HCT116 (cell line): ENCODE results near the gene PCK2. TPM values are rescaled to one million over a fixed set of nuclear protein-coding genes. Genes with fewer than 3 reads are reported as not detected.

ENCODE experiments used
- ATAC-seq: fragments of 200-7000 bp; cut with Tn5 transposase; 2 replicates; pipeline ENCODE4 v1.9.1; 2020; ENCODE audit warnings: mild to moderate bottlenecking, moderate library complexity
- BruUV-seq: library from RNA; stranded (reverse); fragments of 400-500 nt; replicated peaks from 2 replicates; lab custom pipeline; 2021; lab: Mats Ljungman, UMichigan
- CTCF ChIA-PET: fragments of 300-600 bp; sonication (Branson Sonifier 250); formaldehyde crosslinking; loops from one replicate; lab custom pipeline; 2021; ENCODE audit warnings: antibody characterized with exemption; lab: Charles Lee
- POLR2A ChIA-PET: fragments of 300-600, 350-600 bp; sonication (Branson Sonifier 250); formaldehyde crosslinking; loops from one replicate; lab custom pipeline; 2021; ENCODE audit warnings: antibody characterized with exemption; lab: Charles Lee
- RAD21 ChIA-PET, 2 experiments: fragments of 300-600 bp; sonication (Branson Sonifier 250); formaldehyde crosslinking; loops; one replicate each; lab custom pipeline; 2023; ENCODE audit warnings: low total read pairs in 2 of 2; ENCODE audit not compliant: uncharacterized antibody in 2 of 2, unreplicated experiment in 2 of 2, low non-redundant PET in 1 of 2; lab: Charles Lee
- DNase-seq: peaks from one replicate; pipeline ENCODE4 v3.0.0-alpha.2; 2010; ENCODE audit warnings: low read depth, low spot score
- H2AFZ ChIP-seq: fragments of 200-600 bp; shearing (Covaris generic), sonication (generic); 2 replicates; pipeline ENCODE4 v1.6.1; 2017; ENCODE audit warnings: low read depth, mixed run types, mixed read lengths, antibody characterized with exemption, low read length; ENCODE audit not compliant: poor library complexity, severe bottlenecking
- H3K27ac ChIP-seq: 2 replicates; pipeline ENCODE4 v1.5.1; 2012; ENCODE audit warnings: low read depth, low read length
- H3K27me3 ChIP-seq: fragments of 200-600 bp; sonication (generic); 2 replicates; pipeline ENCODE4 v1.6.1; 2016; ENCODE audit warnings: mixed run types, low read length, mixed read lengths; ENCODE audit not compliant: insufficient read depth
- H3K36me3 ChIP-seq, 2 experiments: fragments of 200-500 bp in 1 of 2; fragments of 200-600 bp in 1 of 2; sonication (Bioruptor generic) in 1 of 2; sonication (generic) in 1 of 2; 2 replicates each; pipeline versions ENCODE4 v1.5.1 to v1.6.1; 2014 to 2016; ENCODE audit warnings: low read length in 2 of 2, inconsistent platforms in 1 of 2, mixed read lengths in 1 of 2, mixed run types in 1 of 2; ENCODE audit not compliant: insufficient read depth in 2 of 2, control insufficient read depth in 1 of 2
- H3K4me1 ChIP-seq, 2 experiments: fragments of 200-600 bp in 1 of 2; sonication (generic) in 1 of 2; 2 replicates each; pipeline versions ENCODE4 v1.5.1 to v1.6.1; 2012 to 2017; ENCODE audit warnings: low read length in 2 of 2, inconsistent platforms in 1 of 2, mild to moderate bottlenecking in 1 of 2, mixed read lengths in 1 of 2, mixed run types in 1 of 2, moderate library complexity in 1 of 2; ENCODE audit not compliant: insufficient read depth in 2 of 2, control insufficient read depth in 1 of 2
- H3K4me2 ChIP-seq: fragments of 200-600 bp; sonication (generic); 2 replicates; pipeline ENCODE4 v1.6.1; 2017; ENCODE audit warnings: mixed run types, low read length, mixed read lengths
- H3K4me3 ChIP-seq, 2 experiments: fragments of 200-600 bp in 1 of 2; sonication (generic) in 1 of 2; replicated peaks in 1 of 2; 2 replicates each; pipeline ENCODE4 v1.5.1; 2011 to 2016; ENCODE audit warnings: low read length in 2 of 2, control low read depth in 1 of 2, low read depth in 1 of 2, mild to moderate bottlenecking in 1 of 2, mixed read lengths in 1 of 2, mixed run types in 1 of 2
- H3K79me2 ChIP-seq: fragments of 200-600 bp; sonication (generic); 2 replicates; pipeline ENCODE4 v1.6.1; 2017; ENCODE audit warnings: mild to moderate bottlenecking, mixed run types, low read length, moderate library complexity, mixed read lengths; ENCODE audit not compliant: insufficient read depth
- H3K9ac ChIP-seq: fragments of 200-600 bp; sonication (generic); 2 replicates; pipeline ENCODE4 v1.6.1; 2016; ENCODE audit warnings: low read length, mixed read lengths
- H3K9me2 ChIP-seq: fragments of 200-600 bp; sonication (generic), shearing (Covaris generic); 2 replicates; pipeline ENCODE4 v1.6.1; 2017; ENCODE audit warnings: mixed run types, mild to moderate bottlenecking, moderate library complexity; ENCODE audit not compliant: insufficient read depth
- H3K9me3 ChIP-seq, 2 experiments: fragments of 200-500 bp in 1 of 2; fragments of 200-600 bp in 1 of 2; sonication (Bioruptor generic) in 1 of 2; sonication (generic) in 1 of 2; 2 replicates each; pipeline ENCODE4 v1.6.1; 2014 to 2017; ENCODE audit warnings: low read length in 2 of 2, mixed read lengths in 2 of 2, inconsistent platforms in 1 of 2, low read depth in 1 of 2, mild to moderate bottlenecking in 1 of 2, mixed run types in 1 of 2, moderate library complexity in 1 of 2; ENCODE audit not compliant: control insufficient read depth in 1 of 2, insufficient read depth in 1 of 2
- H4K20me1 ChIP-seq: fragments of 200-600 bp; sonication (generic), shearing (Covaris generic); 2 replicates; pipeline ENCODE4 v1.6.1; 2017; ENCODE audit warnings: mixed run types, mild to moderate bottlenecking, moderate library complexity; ENCODE audit not compliant: insufficient read depth
- CEBPB ChIP-seq: IDR thresholded peaks from 2 replicates; pipeline ENCODE4 v1.6.1; 2012; ENCODE audit warnings: low read depth
- EGR1 ChIP-seq: IDR thresholded peaks from 2 replicates; pipeline ENCODE4 v1.6.1; 2012; ENCODE audit warnings: low read depth
- ELF1 ChIP-seq: IDR thresholded peaks from 2 replicates; pipeline ENCODE4 v1.6.1; 2012; ENCODE audit warnings: low read depth, borderline replicate concordance
- EZH2 ChIP-seq: fragments of 200-600 bp; sonication (generic); IDR thresholded peaks from 2 replicates; pipeline ENCODE4 v1.6.1; 2017; ENCODE audit warnings: antibody characterized with exemption, mixed run types
- FOSL1 ChIP-seq: IDR thresholded peaks from 2 replicates; pipeline ENCODE4 v1.6.1; 2012; ENCODE audit warnings: low read depth
- JUND ChIP-seq: IDR thresholded peaks from 2 replicates; pipeline ENCODE4 v1.6.1; 2012
- POLR2A ChIP-seq: IDR thresholded peaks from 2 replicates; pipeline ENCODE4 v1.7.0; 2011; ENCODE audit warnings: borderline replicate concordance; ENCODE audit not compliant: insufficient read depth, insufficient read length; ENCODE audit errors: extremely low read depth
- POLR2AphosphoS5 ChIP-seq: IDR thresholded peaks from 2 replicates; pipeline ENCODE4 v1.6.1; 2011; ENCODE audit warnings: mild to moderate bottlenecking, low read depth, low read length, moderate library complexity
- RAD21 ChIP-seq: IDR thresholded peaks from 2 replicates; pipeline ENCODE4 v1.6.1; 2012; ENCODE audit warnings: low read depth, mild to moderate bottlenecking
- SIN3A ChIP-seq: IDR thresholded peaks from 2 replicates; pipeline ENCODE4 v1.6.1; 2012; ENCODE audit warnings: low read depth
- SP1 ChIP-seq: IDR thresholded peaks from 2 replicates; pipeline ENCODE4 v1.6.1; 2012; ENCODE audit warnings: low read depth
- SRF ChIP-seq: IDR thresholded peaks from 2 replicates; pipeline ENCODE4 v1.6.1; 2012; ENCODE audit warnings: low read depth
- TCF7L2 ChIP-seq: IDR thresholded peaks from 2 replicates; pipeline ENCODE4 v1.7.0; 2011; ENCODE audit warnings: borderline replicate concordance, inconsistent platforms; ENCODE audit not compliant: insufficient read depth, insufficient read length; ENCODE audit errors: extremely low read depth
- ZFX ChIP-seq: fragments of 450-650 bp; IDR thresholded peaks from 2 replicates; pipeline ENCODE4 v1.6.1; 2017
- ZNF274 ChIP-seq: fragments of 200-500 bp; sonication (Bioruptor generic); IDR thresholded peaks from 2 replicates; pipeline ENCODE4 v1.6.1; 2014; ENCODE audit warnings: mild to moderate bottlenecking, low read depth, low read length, inconsistent platforms
- intact Hi-C: fragments of 100-400 bp; cut with micrococcal nuclease; formaldehyde crosslinking; loops from 2 replicates; pipeline ENCODE4 v1.10.0; 2022
- total RNA-seq: library from RNA; stranded (reverse); gene quantifications from one replicate; pipeline ENCODE4 v1.2.1, GENCODE V29; 2021; ENCODE audit not compliant: unreplicated experiment
- TF ChIP-seq, protein P1 (sequence below): IDR thresholded peaks from 2 replicates; pipeline ENCODE4 v1.6.1; 2011; ENCODE audit warnings: mild to moderate bottlenecking, low read length, moderate library complexity; ENCODE audit not compliant: insufficient replicate concordance; ENCODE audit errors: extremely low read depth
- TF ChIP-seq, protein P2 (sequence below): IDR thresholded peaks from 2 replicates; pipeline ENCODE4 v1.6.1; 2012

Gene PCK2
- total RNA-seq, 1 experiment from 2014 or later, result 94.1 TPM

DNA sequence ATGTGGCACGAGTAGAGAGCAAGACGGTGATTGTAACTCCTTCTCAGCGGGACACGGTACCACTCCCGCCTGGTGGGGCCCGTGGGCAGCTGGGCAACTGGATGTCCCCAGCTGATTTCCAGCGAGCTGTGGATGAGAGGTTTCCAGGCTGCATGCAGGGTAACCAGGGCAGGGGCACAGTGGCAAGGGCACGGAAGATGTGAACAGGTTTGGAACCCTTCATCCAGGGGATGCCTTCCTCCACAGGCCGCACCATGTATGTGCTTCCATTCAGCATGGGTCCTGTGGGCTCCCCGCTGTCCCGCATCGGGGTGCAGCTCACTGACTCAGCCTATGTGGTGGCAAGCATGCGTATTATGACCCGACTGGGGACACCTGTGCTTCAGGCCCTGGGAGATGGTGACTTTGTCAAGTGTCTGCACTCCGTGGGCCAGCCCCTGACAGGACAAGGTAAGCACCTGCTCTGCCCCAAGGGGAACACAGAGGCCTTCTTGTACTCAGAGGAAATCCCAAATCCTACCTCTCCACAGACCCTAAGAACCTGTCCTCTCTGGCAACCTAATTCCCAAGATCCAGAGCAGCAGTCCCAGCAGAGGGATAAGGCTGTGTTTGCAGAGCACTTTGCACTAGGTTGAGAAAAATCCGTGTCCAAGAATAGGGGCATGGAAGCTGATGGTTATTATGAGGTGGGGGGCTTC, 4.3 kb downstream of the PCK2 start:
- peaks cover 7% of the 10 kb centered on the region; the same call in 1 of the 2 replicates for H3K79me2 ChIP-seq
- H3K4me2 ChIP-seq, result no peak overlapping the region
- DNase-seq (no peak), ATAC-seq (no peak)
- H3K4me1 ChIP-seq, result peaks cover 10 to 18% of the 10 kb centered on the region in 2 experiments
- intact Hi-C loops, result loop anchor here (10.0 kb wide), 1 partner anchor 114 kb away; the partner anchor contains the start of gene DHRS4L2
- H3K27me3 ChIP-seq, result no peaks in the 10 kb centered on the region
- H3K9ac ChIP-seq, result no peak overlapping the region
- TF ChIP-seq RAD21 (no peak), JUND (no peak), SIN3A (no peak), SRF (no peak), ELF1 (no peak), TCF7L2 (no peak), CEBPB (no peak), SP1 (no peak), POLR2AphosphoS5 (no peak), FOSL1 (no peak), ZNF274 (no peak), POLR2A (no peak), EGR1 (no peak), EZH2 (no peak), ZFX (no peak)
- TF ChIP-seq, protein P1, sequence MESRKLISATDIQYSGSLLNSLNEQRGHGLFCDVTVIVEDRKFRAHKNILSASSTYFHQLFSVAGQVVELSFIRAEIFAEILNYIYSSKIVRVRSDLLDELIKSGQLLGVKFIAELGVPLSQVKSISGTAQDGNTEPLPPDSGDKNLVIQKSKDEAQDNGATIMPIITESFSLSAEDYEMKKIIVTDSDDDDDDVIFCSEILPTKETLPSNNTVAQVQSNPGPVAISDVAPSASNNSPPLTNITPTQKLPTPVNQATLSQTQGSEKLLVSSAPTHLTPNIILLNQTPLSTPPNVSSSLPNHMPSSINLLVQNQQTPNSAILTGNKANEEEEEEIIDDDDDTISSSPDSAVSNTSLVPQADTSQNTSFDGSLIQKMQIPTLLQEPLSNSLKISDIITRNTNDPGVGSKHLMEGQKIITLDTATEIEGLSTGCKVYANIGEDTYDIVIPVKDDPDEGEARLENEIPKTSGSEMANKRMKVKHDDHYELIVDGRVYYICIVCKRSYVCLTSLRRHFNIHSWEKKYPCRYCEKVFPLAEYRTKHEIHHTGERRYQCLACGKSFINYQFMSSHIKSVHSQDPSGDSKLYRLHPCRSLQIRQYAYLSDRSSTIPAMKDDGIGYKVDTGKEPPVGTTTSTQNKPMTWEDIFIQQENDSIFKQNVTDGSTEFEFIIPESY, result no peak
- TF ChIP-seq, protein P2, sequence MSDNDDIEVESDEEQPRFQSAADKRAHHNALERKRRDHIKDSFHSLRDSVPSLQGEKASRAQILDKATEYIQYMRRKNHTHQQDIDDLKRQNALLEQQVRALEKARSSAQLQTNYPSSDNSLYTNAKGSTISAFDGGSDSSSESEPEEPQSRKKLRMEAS, result no peak
- ChIA-PET RAD21 (no interaction called here), CTCF (interaction anchor here (0.8 kb wide), 1 partner anchor 10 kb away, joined by 3 read pairs; no protein-coding TSS in a partner anchor), POLR2A (no interaction called here)
- no peaks in the 10 kb centered on the region for H4K20me1 ChIP-seq
- no peaks in the 10 kb centered on the region for H3K36me3 ChIP-seq
- H3K4me3 ChIP-seq, result no peak overlapping the region
- H3K27ac ChIP-seq, result no peak overlapping the region
- H3K9me3 ChIP-seq, result no peaks in the 10 kb centered on the region
- H3K9me2 ChIP-seq, result no peaks in the 10 kb centered on the region
- no TSS peak for BruUV-seq
- H2AFZ ChIP-seq, result no peak overlapping the region
